Measurements from ENCODE around the gene ECM1.

- TF ChIP-seq, protein P1, sequence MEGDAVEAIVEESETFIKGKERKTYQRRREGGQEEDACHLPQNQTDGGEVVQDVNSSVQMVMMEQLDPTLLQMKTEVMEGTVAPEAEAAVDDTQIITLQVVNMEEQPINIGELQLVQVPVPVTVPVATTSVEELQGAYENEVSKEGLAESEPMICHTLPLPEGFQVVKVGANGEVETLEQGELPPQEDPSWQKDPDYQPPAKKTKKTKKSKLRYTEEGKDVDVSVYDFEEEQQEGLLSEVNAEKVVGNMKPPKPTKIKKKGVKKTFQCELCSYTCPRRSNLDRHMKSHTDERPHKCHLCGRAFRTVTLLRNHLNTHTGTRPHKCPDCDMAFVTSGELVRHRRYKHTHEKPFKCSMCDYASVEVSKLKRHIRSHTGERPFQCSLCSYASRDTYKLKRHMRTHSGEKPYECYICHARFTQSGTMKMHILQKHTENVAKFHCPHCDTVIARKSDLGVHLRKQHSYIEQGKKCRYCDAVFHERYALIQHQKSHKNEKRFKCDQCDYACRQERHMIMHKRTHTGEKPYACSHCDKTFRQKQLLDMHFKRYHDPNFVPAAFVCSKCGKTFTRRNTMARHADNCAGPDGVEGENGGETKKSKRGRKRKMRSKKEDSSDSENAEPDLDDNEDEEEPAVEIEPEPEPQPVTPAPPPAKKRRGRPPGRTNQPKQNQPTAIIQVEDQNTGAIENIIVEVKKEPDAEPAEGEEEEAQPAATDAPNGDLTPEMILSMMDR (IDR thresholded peaks at IDR 0.05): no peak
- TF ChIP-seq POLR2AphosphoS5 (IDR thresholded peaks at IDR 0.05): no peak
- TF ChIP-seq POLR2A (IDR thresholded peaks at IDR 0.05; ENCODE audit: low read depth): no peak
- no peak for TF ChIP-seq EP300 (IDR thresholded peaks at IDR 0.05)
Observed at GRCh38 chr1:150525348-150525747, 17.4 kb downstream of the ECM1 start.
